ENCODE measurements around the gene IPP. TPM values are rescaled to one million over a fixed set of nuclear protein-coding genes. Genes with fewer than 3 reads are reported as not detected.
"Not testable (repeated sequence)": the region's sequence is repeated elsewhere in the genome, so short reads cannot be mapped to it uniquely, and the experiment has no call there.

IPP gene
- total RNA-seq, 2 donors from 2014 or later = 18.8 to 20.1 TPM

GRCh38 chr1:45687014-45687753 lies 63.3 kb downstream of the IPP start:
- DNase-seq (peak; percentile 96 to 99), ATAC-seq (peak; percentile 79)
- intact Hi-C loops (cut with DNase I, micrococcal nuclease) = loop anchor here in 1 of 2 donors (10.0 kb wide), 1 partner anchor 102 kb away; the partner anchor contains the start of gene NASP

- intact Hi-C loops (cut with DNase I, micrococcal nuclease) = loop anchor here in 1 of 2 donors (10.0 kb wide), 1 partner anchor 102 kb away; the partner anchor contains the start of gene NASP
- ATAC-seq = peak; percentile 78
- DNase-seq = peak; percentile 98
Measured at GRCh38 chr1:45686288-45687013, 64.0 kb downstream of the IPP start, which contains the start of gene GPBP1L1. GPBP1L1 (minus strand) TSS chr1:45686533; CDS start chr1:45659087, 27,446 bp downstream.

- DNase-seq = peak; percentile 71 to 86
- ATAC-seq = peak; percentile 22
- intact Hi-C loops (cut with DNase I, micrococcal nuclease) = loop anchor here in 1 of 2 donors (10.0 kb wide), 1 partner anchor 101 kb away; the partner anchor contains the start of gene NASP
Measured at GRCh38 chr1:45686015-45686287, 64.5 kb downstream of the IPP start.

GRCh38 chr1:45685308-45686014 lies 65.0 kb downstream of the IPP start:
- no peak for ATAC-seq
- intact Hi-C loops (cut with DNase I, micrococcal nuclease) = loop anchor here in 1 of 2 donors (10.0 kb wide), 1 partner anchor 101 kb away; the partner anchor contains the start of gene NASP
- DNase-seq = peak in 1 of 2 donors; percentile 29

GRCh38 chr1:45684402-45684801 lies 66.1 kb downstream of the IPP start:
- no peak for DNase-seq
- intact Hi-C loops (cut with DNase I, micrococcal nuclease) = loop anchor here in 1 of 2 donors (10.0 kb wide), 1 partner anchor 100 kb away; the partner anchor contains the start of gene NASP

GRCh38 chr1:45682942-45683341 lies 67.5 kb downstream of the IPP start:
- no peak for ATAC-seq
- no peak for DNase-seq
- intact Hi-C loops (cut with DNase I, micrococcal nuclease) = loop anchor here in 1 of 2 donors (10.0 kb wide), 1 partner anchor 98 kb away; the partner anchor contains the start of gene NASP

More at GRCh38 chr1:45684402-45684801, 66.1 kb downstream of the IPP start:
- ATAC-seq = no peak

- ATAC-seq (no peak), DNase-seq (no peak)
- intact Hi-C loops (cut with DNase I, micrococcal nuclease) = no loop called here
Measured at GRCh38 chr1:45679123-45679522, 71.3 kb downstream of the IPP start.

GRCh38 chr1:45678489-45678888 lies 72.0 kb downstream of the IPP start:
- DNase-seq (no peak), ATAC-seq (no peak)
- intact Hi-C loops (cut with DNase I, micrococcal nuclease) = no loop called here

GRCh38 chr1:45677751-45678245 lies 72.7 kb downstream of the IPP start:
- intact Hi-C loops (cut with DNase I, micrococcal nuclease) = no loop called here
- ATAC-seq (no peak), DNase-seq (no peak)

- ATAC-seq; intact Hi-C loops (cut with DNase I, micrococcal nuclease); DNase-seq: not testable (repeated sequence)
Measured at GRCh38 chr1:45676553-45676952, 73.9 kb downstream of the IPP start.

GRCh38 chr1:45674478-45674877 lies 76.0 kb downstream of the IPP start:
- DNase-seq (no peak), ATAC-seq (peak; percentile 90)

GRCh38 chr1:45673956-45674355 lies 76.5 kb downstream of the IPP start:
- ATAC-seq (no peak), DNase-seq (no peak)
- intact Hi-C loops (cut with DNase I, micrococcal nuclease) = no loop called here

More at GRCh38 chr1:45674478-45674877, 76.0 kb downstream of the IPP start:
- intact Hi-C loops (cut with DNase I, micrococcal nuclease) = no loop called here

GRCh38 chr1:45669859-45670655 lies 80.4 kb downstream of the IPP start:
- DNase-seq (no peak), ATAC-seq (no peak)
- intact Hi-C loops (cut with DNase I, micrococcal nuclease) = no loop called here

GRCh38 chr1:45669379-45669778 lies 81.1 kb downstream of the IPP start:
- intact Hi-C loops (cut with DNase I, micrococcal nuclease) = no loop called here
- DNase-seq = no peak
- no peak for ATAC-seq

- intact Hi-C loops (cut with DNase I, micrococcal nuclease) = no loop called here
- ATAC-seq = no peak
- no peak for DNase-seq
Measured at GRCh38 chr1:45668526-45668925, 81.9 kb downstream of the IPP start.

- intact Hi-C loops (cut with DNase I, micrococcal nuclease) = no loop called here
- ATAC-seq (no peak), DNase-seq (no peak)
Measured at GRCh38 chr1:45667321-45668111, 82.9 kb downstream of the IPP start.

- no peak for ATAC-seq
- DNase-seq = no peak
- intact Hi-C loops (cut with DNase I, micrococcal nuclease) = no loop called here
Measured at GRCh38 chr1:45666836-45667235, 83.6 kb downstream of the IPP start.

Measured in left colon (tissue), 2 donors.